Omental fat pad (tissue), 4 donors: ENCODE data around the gene ATPAF1. TPM values are rescaled to one million over a fixed set of nuclear protein-coding genes. Genes with fewer than 3 reads are reported as not detected.
A peak's percentile ranks its signal among the peaks of the same experiment; 100 is the strongest.

Experiments
- ATAC-seq: fragments of 150-250 bp; one replicate; pipeline ENCODE4 v1.9.1; 2016; ENCODE audit warnings: mild to moderate bottlenecking, moderate library complexity; ENCODE audit not compliant: low FRiP score
- DNase-seq: peaks from one replicate; pipeline ENCODE4 v3.0.0-alpha.2; 2019; ENCODE audit warnings: low spot score
- CTCF ChIP-seq, 3 donors: fragments of 450-650 bp; IDR thresholded peaks; one replicate each; pipeline ENCODE4 v1.5.1; 2016 to 2017; ENCODE audit warnings: antibody characterized with exemption in 3 of 3, mild to moderate bottlenecking in 3 of 3, moderate library complexity in 2 of 3
- total RNA-seq, 4 donors: library from RNA; depleted of rRNA; stranded (reverse); fragments of >200 nt; gene quantifications; one replicate each; pipeline ENCODE4 v1.1.0, GENCODE V29; 2016

ATPAF1 gene
- total RNA-seq, 4 donors from 2014 or later, result 33.1 to 83.6 (median 57.0) TPM

- no peak for ATAC-seq
- no peak for DNase-seq
- TF ChIP-seq CTCF (IDR thresholded peaks at IDR 0.05), result no peak
These were observed 56.4 kb downstream of the ATPAF1 start for GRCh38 chr1:46611691-46612221.

- no peak for DNase-seq
- TF ChIP-seq CTCF (IDR thresholded peaks at IDR 0.05), result no peak
- ATAC-seq, result no peak
These were observed 60.6 kb downstream of the ATPAF1 start for GRCh38 chr1:46607345-46608130.

GRCh38 chr1:46606255-46606965, 61.8 kb downstream of the ATPAF1 start:
- ATAC-seq (no peak), DNase-seq (no peak)
- TF ChIP-seq CTCF (IDR thresholded peaks at IDR 0.05), result no peak

GRCh38 chr1:46605232-46605631, 62.9 kb downstream of the ATPAF1 start:
- no peak for TF ChIP-seq CTCF (IDR thresholded peaks at IDR 0.05)
- ATAC-seq, result no peak
- DNase-seq, result no peak

- DNase-seq (peak; percentile 83), ATAC-seq (peak; percentile 99)
- TF ChIP-seq CTCF (IDR thresholded peaks at IDR 0.05), result no peak
These were observed 64.2 kb downstream of the ATPAF1 start, which contains the start of gene MKNK1 for GRCh38 chr1:46603858-46604549. Gene MKNK1, minus strand, starts transcription at chr1:46604268. Its CDS starts 20,941 bp downstream, at chr1:46583327.

GRCh38 chr1:46603481-46603857, 64.7 kb downstream of the ATPAF1 start:
- no peak for TF ChIP-seq CTCF (IDR thresholded peaks at IDR 0.05)
- ATAC-seq (no peak), DNase-seq (no peak)
